Measurements from ENCODE around the gene FILIP1.

DNA sequence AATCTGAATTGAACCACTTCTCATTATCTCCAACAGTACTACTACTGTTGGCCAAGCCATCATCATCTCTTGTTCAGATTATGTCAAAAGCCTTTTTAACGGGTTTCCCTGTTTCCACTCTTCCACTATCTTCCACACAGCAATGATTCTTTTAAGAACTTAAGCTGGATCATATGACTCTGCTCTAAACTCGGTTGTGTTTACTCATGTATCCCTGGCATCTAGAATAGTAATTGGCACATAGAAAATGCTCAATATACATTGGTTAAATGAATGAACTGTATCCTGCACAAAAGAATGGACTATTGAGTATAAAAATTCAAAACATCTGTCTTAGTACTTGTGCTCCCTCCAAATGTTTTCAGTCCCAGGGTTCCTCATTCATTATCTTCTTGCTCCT is 247.2 kb downstream of the FILIP1 start:
- TF ChIP-seq, protein P1, sequence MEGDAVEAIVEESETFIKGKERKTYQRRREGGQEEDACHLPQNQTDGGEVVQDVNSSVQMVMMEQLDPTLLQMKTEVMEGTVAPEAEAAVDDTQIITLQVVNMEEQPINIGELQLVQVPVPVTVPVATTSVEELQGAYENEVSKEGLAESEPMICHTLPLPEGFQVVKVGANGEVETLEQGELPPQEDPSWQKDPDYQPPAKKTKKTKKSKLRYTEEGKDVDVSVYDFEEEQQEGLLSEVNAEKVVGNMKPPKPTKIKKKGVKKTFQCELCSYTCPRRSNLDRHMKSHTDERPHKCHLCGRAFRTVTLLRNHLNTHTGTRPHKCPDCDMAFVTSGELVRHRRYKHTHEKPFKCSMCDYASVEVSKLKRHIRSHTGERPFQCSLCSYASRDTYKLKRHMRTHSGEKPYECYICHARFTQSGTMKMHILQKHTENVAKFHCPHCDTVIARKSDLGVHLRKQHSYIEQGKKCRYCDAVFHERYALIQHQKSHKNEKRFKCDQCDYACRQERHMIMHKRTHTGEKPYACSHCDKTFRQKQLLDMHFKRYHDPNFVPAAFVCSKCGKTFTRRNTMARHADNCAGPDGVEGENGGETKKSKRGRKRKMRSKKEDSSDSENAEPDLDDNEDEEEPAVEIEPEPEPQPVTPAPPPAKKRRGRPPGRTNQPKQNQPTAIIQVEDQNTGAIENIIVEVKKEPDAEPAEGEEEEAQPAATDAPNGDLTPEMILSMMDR (IDR thresholded peaks at IDR 0.05; ENCODE audit: low read depth, low read length), result no peak
- TF ChIP-seq EZH2phosphoT487 (IDR thresholded peaks at IDR 0.05; ENCODE audit: low read depth), result no peak

Data from OCI-LY3 (cell line).